Measurements from ENCODE around the gene B3GALT6. TPM values are rescaled to one million over a fixed set of nuclear protein-coding genes. Genes with fewer than 3 reads are reported as not detected.

Gene B3GALT6
- total RNA-seq, 4 donors from 2014 or later, result 8.5 to 32.8 (median 20.6) TPM

DNA sequence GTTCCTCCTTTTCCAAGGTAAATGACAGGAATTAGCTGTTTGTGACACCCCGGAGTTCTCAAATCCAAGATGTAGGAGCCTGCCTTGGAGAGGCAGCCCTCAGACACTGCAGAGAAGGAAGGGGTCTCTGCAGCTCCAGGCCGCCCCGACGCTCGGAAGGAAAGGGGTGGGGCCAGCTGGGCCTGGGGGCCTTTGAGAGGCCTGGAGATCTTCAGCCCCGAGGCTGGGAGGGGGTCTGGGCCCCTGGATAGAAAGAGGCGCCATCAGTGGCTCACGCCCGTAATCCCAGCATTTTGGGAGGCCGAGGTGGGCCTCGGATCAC lies 24.5 kb upstream of the B3GALT6 start:
- no peak for ATAC-seq
- TF ChIP-seq POLR2A (IDR thresholded peaks at IDR 0.05), result no peak
- TF ChIP-seq, protein P1, sequence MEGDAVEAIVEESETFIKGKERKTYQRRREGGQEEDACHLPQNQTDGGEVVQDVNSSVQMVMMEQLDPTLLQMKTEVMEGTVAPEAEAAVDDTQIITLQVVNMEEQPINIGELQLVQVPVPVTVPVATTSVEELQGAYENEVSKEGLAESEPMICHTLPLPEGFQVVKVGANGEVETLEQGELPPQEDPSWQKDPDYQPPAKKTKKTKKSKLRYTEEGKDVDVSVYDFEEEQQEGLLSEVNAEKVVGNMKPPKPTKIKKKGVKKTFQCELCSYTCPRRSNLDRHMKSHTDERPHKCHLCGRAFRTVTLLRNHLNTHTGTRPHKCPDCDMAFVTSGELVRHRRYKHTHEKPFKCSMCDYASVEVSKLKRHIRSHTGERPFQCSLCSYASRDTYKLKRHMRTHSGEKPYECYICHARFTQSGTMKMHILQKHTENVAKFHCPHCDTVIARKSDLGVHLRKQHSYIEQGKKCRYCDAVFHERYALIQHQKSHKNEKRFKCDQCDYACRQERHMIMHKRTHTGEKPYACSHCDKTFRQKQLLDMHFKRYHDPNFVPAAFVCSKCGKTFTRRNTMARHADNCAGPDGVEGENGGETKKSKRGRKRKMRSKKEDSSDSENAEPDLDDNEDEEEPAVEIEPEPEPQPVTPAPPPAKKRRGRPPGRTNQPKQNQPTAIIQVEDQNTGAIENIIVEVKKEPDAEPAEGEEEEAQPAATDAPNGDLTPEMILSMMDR (IDR thresholded peaks at IDR 0.05 in 4 of 5, conservative IDR thresholded peaks at IDR 0.05 in 1 of 5), result no peak
- no peaks in the 10 kb centered on the region for H3K36me3 ChIP-seq
- peaks cover 5 to 6% of the 10 kb centered on the region in 2 donors for H3K4me1 ChIP-seq
- H3K9me3 ChIP-seq, result no peaks in the 10 kb centered on the region
- no peak overlapping the region for H3K27ac ChIP-seq
- in situ Hi-C loops (cut with MboI; ENCODE audit: low sequenced_read_pairs in 4 of 4) (no loop called here), intact Hi-C loops (cut with DNase I; ENCODE audit: low total_unique reads) (loop anchor here (10.0 kb wide), 1 partner anchor 73 kb away; no protein-coding TSS in a partner anchor)
- no peak for DNase-seq
- H3K4me3 ChIP-seq, result no peak overlapping the region
- H3K27me3 ChIP-seq, result peaks cover 19 to 41% (median 34%) of the 10 kb centered on the region in 3 donors

DNA sequence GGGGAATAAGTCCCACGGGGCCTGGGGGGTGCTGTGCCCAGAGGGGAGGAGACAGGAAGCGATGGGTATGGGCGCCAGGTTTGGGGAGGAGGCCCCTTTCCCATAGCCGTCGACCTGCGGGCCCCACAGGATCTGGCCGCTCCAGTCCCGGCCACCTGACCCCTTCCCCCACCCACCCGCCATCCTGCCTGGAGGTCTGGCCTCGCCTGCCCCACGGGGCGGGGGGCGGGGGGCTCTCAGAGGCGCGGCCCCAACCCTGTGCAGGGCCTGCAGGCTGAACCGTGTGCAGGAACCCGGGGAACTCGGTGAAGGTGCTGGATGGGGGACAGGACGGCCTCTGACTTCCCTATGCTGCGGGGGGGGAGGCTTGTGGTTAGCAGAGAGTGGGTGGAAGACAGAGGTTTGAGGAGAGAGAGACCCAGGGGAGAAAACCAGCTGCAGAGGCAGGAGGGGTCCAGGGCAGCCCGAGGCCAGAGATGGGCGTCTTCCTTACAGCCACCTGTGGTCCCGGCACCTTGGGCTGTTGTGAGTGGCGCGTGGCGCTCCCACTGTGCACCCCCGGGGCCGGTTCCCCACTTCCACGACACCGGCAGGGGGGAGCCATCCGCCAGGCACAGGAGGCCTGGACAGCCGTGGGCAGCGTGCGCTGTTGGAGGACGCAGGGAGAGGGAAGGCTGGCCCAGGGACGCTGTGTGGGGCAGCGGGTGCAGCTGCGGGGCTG lies 23.2 kb upstream of the B3GALT6 start:
- peaks cover 5 to 6% of the 10 kb centered on the region in 2 donors for H3K4me1 ChIP-seq
- peaks cover 19 to 35% (median 26%) of the 10 kb centered on the region in 3 donors for H3K27me3 ChIP-seq
- in situ Hi-C loops (cut with MboI; ENCODE audit: low sequenced_read_pairs in 4 of 4), result no loop called here
- H3K27ac ChIP-seq, result no peak overlapping the region
- no peaks in the 10 kb centered on the region for H3K9me3 ChIP-seq
- ATAC-seq, result no peak
- H3K36me3 ChIP-seq, result no peaks in the 10 kb centered on the region
- H3K4me3 ChIP-seq, result peak overlapping the region in 1 of 4 donors; percentile 41
- DNase-seq, result no peak
- no peak for TF ChIP-seq POLR2A (IDR thresholded peaks at IDR 0.05)
- TF ChIP-seq, protein P1 (IDR thresholded peaks at IDR 0.05 in 4 of 5, conservative IDR thresholded peaks at IDR 0.05 in 1 of 5), result no peak
- intact Hi-C loops (cut with DNase I; ENCODE audit: low total_unique reads), result loop anchor here (10.0 kb wide), 1 partner anchor 74 kb away; no protein-coding TSS in a partner anchor

DNA sequence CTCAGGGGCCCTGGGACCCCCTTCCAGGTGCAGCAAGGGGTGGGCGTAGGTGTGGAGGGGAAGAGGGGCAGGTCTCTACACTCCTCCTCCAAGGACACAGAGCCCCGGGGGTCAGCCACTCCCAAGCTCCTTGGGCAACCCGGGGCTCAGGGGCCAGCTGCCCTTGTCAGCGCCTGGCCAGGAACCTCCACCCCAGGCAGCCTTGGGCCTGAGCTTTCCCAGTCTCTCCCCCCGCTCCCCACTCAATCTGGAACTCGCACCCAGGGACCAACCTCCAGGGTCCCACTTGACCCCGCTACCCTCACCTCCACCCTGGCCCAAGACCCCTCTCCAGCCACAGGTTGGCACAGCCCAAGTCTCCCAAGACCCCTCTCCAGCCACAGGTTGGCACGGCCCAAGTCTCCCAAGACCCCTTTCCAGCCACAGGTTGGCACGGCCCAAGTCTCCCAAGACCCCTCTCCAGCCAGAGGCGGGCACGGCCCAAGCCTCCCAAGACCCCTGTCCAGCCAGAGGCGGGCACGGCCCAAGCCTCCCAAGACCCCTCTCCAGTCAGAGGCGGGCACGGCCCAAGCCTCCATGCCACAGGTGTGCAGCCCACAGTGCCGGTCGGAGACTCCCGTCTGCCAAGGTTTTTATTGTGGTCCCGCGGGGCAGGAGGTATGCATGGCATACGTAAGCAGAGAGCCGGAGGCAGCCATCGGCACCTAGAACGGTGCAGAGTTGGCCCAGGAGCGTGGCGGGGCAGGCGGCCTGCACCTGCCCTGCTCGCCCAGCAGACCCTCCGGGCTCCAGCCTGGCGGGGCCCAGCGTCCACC lies 21.1 kb upstream of the B3GALT6 start:
- no peaks in the 10 kb centered on the region for H3K9me3 ChIP-seq
- H3K36me3 ChIP-seq, result peaks cover 0 to 4% of the 10 kb centered on the region in 2 donors
- ATAC-seq (no peak), DNase-seq (no peak)
- in situ Hi-C loops (cut with MboI; ENCODE audit: low sequenced_read_pairs in 4 of 4), result no loop called here
- no peak overlapping the region for H3K4me3 ChIP-seq
- intact Hi-C loops (cut with DNase I; ENCODE audit: low total_unique reads), result no loop called here
- H3K27me3 ChIP-seq, result peaks cover 19 to 33% (median 25%) of the 10 kb centered on the region in 3 donors
- H3K4me1 ChIP-seq, result peaks cover 5 to 7% of the 10 kb centered on the region in 2 donors
- no peak overlapping the region for H3K27ac ChIP-seq
- TF ChIP-seq, protein P1 (IDR thresholded peaks at IDR 0.05 in 4 of 5, conservative IDR thresholded peaks at IDR 0.05 in 1 of 5), result no peak
- TF ChIP-seq POLR2A (IDR thresholded peaks at IDR 0.05), result no peak

DNA sequence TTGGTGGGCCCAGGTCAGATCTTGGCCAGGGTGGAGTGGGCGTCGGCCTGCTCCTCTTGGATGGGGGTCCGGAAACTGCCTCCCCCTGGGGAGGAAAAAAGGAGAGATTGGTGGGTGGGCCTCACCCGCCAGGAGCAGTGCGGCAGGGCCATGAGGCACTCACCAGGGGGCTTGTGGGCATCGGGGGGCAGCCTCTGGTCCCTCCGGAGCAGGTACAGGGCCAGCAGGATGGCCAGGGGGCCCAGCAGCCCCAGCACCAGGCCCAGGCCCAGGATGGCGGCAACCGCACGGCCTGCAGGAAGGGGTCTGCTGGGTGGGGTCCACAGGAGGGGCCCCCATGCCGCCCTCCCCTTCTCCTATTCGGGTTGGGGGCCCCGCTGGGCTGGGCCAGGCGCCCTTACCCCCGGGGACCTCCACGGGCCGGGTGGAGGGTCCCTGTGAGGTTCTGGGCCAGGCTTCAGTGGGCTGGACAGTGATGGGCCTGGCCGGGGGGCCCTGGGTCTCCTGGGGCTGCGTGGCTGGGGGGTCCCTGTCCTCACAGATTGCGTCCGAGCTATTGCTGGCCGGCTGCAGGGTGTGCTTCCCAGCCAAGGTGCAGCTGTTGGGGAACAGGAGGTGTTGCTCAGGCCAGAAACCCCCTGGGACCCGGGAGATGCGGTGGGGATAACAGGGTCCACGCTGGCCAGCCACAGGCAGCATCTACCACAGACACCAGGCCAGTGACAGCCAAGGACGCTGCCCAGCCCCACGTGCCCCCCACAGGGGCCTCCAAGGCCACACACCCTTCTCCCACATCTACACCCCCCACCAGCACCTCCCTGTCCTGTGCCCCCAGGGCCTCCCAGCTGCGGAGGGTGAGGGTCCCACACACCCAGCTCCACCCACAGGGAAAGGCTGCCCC lies 20.2 kb upstream of the B3GALT6 start:
- H3K27ac ChIP-seq, result peak overlapping the region in 1 of 4 donors; percentile 52
- no peaks in the 10 kb centered on the region for H3K9me3 ChIP-seq
- H3K4me3 ChIP-seq, result peak overlapping the region in 2 of 4 donors; percentile 31 to 49
- ATAC-seq, result no peak
- H3K36me3 ChIP-seq, result peaks cover 0 to 13% of the 10 kb centered on the region in 2 donors
- H3K27me3 ChIP-seq, result peaks cover 14 to 24% (median 17%) of the 10 kb centered on the region in 3 donors
- TF ChIP-seq POLR2A (IDR thresholded peaks at IDR 0.05), result no peak
- TF ChIP-seq, protein P1 (IDR thresholded peaks at IDR 0.05 in 4 of 5, conservative IDR thresholded peaks at IDR 0.05 in 1 of 5), result no peak
- H3K4me1 ChIP-seq, result peaks cover 4 to 5% of the 10 kb centered on the region in 2 donors
- intact Hi-C loops (cut with DNase I; ENCODE audit: low total_unique reads) (no loop called here), in situ Hi-C loops (cut with MboI; ENCODE audit: low sequenced_read_pairs in 4 of 4) (no loop called here)
- no peak for DNase-seq
